Karpas-422 (cell line): ENCODE measurements around the gene PTPRM. TPM values are rescaled to one million over a fixed set of nuclear protein-coding genes. Genes with fewer than 3 reads are reported as not detected.

ENCODE experiments used
- DNase-seq: peaks from one replicate; pipeline ENCODE4 v3.0.0-alpha.2; 2015
- H2AFZ ChIP-seq: fragments of 200-600 bp; sonication (generic); 2 replicates; pipeline ENCODE4 v1.6.1; 2014; ENCODE audit warnings: antibody characterized with exemption, low read length, mixed read lengths
- H3K27ac ChIP-seq: fragments of 200-600 bp; sonication (generic); 2 replicates; pipeline ENCODE4 v1.5.1; 2014; ENCODE audit warnings: mild to moderate bottlenecking, low read length, moderate library complexity
- H3K27me3 ChIP-seq: fragments of 200-600 bp; sonication (generic); 2 replicates; pipeline ENCODE4 v1.6.1; 2014; ENCODE audit warnings: low read length, mixed read lengths
- H3K36me3 ChIP-seq: fragments of 200-600 bp; sonication (generic); 2 replicates; pipeline ENCODE4 v1.6.1; 2014; ENCODE audit warnings: low read length, mixed read lengths; ENCODE audit not compliant: insufficient read depth
- H3K4me1 ChIP-seq: fragments of 200-600 bp; sonication (generic); 2 replicates; pipeline ENCODE4 v1.6.1; 2014; ENCODE audit warnings: mild to moderate bottlenecking, low read length, mixed read lengths
- H3K4me2 ChIP-seq: fragments of 200-600 bp; sonication (generic); 2 replicates; pipeline ENCODE4 v1.6.1; 2014; ENCODE audit warnings: low read length, low read depth, mild to moderate bottlenecking; ENCODE audit not compliant: poor library complexity, severe bottlenecking
- H3K4me3 ChIP-seq: fragments of 200-600 bp; sonication (generic); 2 replicates; pipeline ENCODE4 v1.5.1; 2014; ENCODE audit warnings: mild to moderate bottlenecking, antibody characterized with exemption, low read length, mixed read lengths
- H3K79me2 ChIP-seq: fragments of 200-600 bp; sonication (generic); 2 replicates; pipeline ENCODE4 v1.6.1; 2014; ENCODE audit warnings: mild to moderate bottlenecking, low read length, mixed read lengths
- H3K9ac ChIP-seq: fragments of 200-600 bp; sonication (generic); 2 replicates; pipeline ENCODE4 v1.6.0; 2014; ENCODE audit warnings: low read length
- H3K9me2 ChIP-seq: fragments of 200-600 bp; sonication (generic), shearing (Covaris generic); replicated peaks from 2 replicates; pipeline ENCODE4 v1.6.0; 2014; ENCODE audit warnings: mild to moderate bottlenecking, low read length, moderate library complexity; ENCODE audit not compliant: insufficient read depth
- H3K9me3 ChIP-seq: fragments of 300-700, 200-600 bp; sonication (generic); 2 replicates; pipeline ENCODE4 v1.6.1; 2014; ENCODE audit warnings: low read length, mixed read lengths
- H4K20me1 ChIP-seq: fragments of 200-600 bp; sonication (generic); 2 replicates; pipeline ENCODE4 v1.6.1; 2014; ENCODE audit warnings: mild to moderate bottlenecking, antibody characterized with exemption, low read length, low read depth; ENCODE audit not compliant: insufficient read depth
- total RNA-seq: library from RNA; depleted of rRNA; stranded (reverse); fragments of >200 nt; shearing (Covaris generic); gene quantifications from 2 replicates; pipeline ENCODE4 v1.2.3, GENCODE V29; 2014; ENCODE audit warnings: low replicate concordance

The PTPRM gene
- total RNA-seq, 1 experiment from 2014 or later = not detected

DNA sequence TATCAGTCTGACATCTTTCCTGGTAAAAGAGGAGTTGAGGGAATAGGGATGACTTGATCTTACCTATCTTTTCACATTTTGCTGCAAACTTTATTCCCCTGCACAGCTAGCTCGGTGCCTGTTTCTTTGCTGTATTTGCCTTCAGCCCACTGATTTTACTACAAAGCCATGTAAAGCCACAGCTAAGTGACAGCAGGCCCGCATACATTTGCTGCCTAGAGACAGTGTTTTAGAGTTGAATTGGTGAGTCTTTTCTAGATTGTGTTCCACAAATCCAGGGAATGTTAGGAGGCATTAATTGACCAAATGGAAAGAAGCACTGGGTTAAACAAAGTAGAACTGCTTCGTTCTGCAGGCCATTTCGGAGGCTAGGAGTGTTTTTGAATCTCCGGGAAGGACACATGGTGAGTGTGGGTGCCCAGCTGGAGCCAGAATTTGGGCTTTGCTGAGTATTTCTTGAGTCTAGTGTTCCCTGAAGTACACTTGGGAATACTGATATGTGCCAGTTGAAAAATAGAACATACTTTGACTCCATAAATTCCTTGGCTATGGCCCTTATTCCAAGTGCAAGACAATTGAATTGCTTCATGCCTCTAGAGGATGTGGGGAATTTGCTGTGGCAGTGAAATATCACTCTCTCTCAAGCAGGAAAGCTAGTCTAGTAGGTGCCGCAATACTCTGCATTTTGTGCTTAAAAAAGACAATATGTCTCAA is 329.8 kb downstream of the PTPRM start:
- Histone ChIP-seq H3K4me3 (no peak overlapping the region), H2AFZ (no peak overlapping the region), H3K27me3 (no peaks in the 10 kb centered on the region), H3K4me2 (no peak overlapping the region), H3K4me1 (no peaks in the 10 kb centered on the region), H3K9me2 (no peaks in the 10 kb centered on the region), H3K9me3 (no peaks in the 10 kb centered on the region), H3K36me3 (no peaks in the 10 kb centered on the region), H3K27ac (no peak overlapping the region), H3K79me2 (no peaks in the 10 kb centered on the region), H4K20me1 (no peaks in the 10 kb centered on the region), H3K9ac (no peak overlapping the region)
- no peak for DNase-seq

DNA sequence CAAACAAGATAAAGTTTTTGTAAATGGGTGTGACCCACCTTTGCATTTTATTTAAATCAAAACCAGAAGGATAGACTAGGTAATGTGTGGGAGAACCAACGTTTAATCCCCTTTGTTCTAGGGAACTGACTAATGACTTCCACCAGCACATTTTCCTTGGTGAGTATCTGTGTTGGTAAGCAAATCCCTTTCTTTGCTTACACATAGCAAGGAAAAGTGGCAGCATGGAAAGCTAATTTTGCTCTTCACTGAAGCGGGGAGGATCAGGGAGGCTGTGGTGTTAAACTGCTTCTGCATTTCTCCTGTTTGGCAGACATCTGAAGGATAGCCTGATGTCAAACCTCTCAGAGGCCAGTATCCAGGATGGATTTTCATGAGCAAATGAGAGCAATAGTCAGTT is 331.1 kb downstream of the PTPRM start:
- no peaks in the 10 kb centered on the region for H3K9me2 ChIP-seq
- no peak overlapping the region for H3K9ac ChIP-seq
- no peak overlapping the region for H2AFZ ChIP-seq
- H3K4me1 ChIP-seq = no peaks in the 10 kb centered on the region
- no peak overlapping the region for H3K4me2 ChIP-seq
- H3K36me3 ChIP-seq = no peaks in the 10 kb centered on the region
- no peaks in the 10 kb centered on the region for H3K27me3 ChIP-seq
- H4K20me1 ChIP-seq = no peaks in the 10 kb centered on the region
- H3K4me3 ChIP-seq = no peak overlapping the region
- DNase-seq = no peak
- no peak overlapping the region for H3K27ac ChIP-seq
- H3K79me2 ChIP-seq = no peaks in the 10 kb centered on the region
- no peaks in the 10 kb centered on the region for H3K9me3 ChIP-seq

DNA sequence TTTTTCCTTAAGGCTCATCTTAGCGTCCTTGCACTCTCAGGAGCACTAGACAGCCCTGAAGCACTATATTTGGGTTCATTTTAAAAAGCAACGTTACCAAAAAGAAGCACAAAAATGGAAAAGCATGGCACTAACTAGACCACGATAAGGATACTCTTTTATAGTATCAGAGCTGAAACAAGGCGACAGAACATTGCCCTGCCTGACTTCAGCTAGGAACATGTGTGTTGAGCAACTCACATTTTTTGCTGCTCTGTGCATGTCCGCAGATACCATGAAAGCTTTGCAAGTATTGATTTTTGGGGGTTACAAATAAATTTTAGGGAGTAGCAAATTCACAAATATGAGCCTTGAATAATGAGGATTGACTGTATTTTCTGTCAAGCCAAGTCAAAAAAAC is 332.0 kb downstream of the PTPRM start:
- no peak overlapping the region for H3K4me3 ChIP-seq
- no peak overlapping the region for H3K27ac ChIP-seq

DNA sequence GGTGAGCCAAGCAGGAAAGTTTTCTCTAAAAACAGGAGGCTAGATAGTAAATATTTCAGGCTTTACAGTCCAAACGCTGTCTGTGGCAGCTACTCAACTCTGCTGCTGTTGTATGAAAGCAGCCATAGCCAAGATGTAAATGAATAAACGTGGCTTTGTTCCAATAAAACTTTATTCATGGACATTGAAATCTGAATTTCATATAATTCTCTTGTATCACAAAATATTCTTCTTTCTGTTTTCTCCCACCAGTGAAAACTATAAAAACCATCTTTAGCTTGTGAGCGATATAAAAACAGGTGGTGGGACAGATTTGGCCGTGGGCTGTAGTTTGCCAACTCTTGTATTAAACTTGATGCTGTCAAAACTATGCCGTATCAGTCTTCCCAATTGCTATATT is 333.0 kb downstream of the PTPRM start:
- no peaks in the 10 kb centered on the region for H3K36me3 ChIP-seq
- H3K9me2 ChIP-seq = no peaks in the 10 kb centered on the region
- no peak overlapping the region for H3K4me3 ChIP-seq
- no peaks in the 10 kb centered on the region for H4K20me1 ChIP-seq
- H3K27ac ChIP-seq = no peak overlapping the region
- H3K79me2 ChIP-seq = no peaks in the 10 kb centered on the region
- H2AFZ ChIP-seq = no peak overlapping the region
- no peak for DNase-seq
- H3K9ac ChIP-seq = no peak overlapping the region
- H3K27me3 ChIP-seq = no peaks in the 10 kb centered on the region
- no peak overlapping the region for H3K4me2 ChIP-seq
- no peaks in the 10 kb centered on the region for H3K4me1 ChIP-seq
- no peaks in the 10 kb centered on the region for H3K9me3 ChIP-seq

More for the DNA sequence above, 332.0 kb downstream of the PTPRM start:
- Histone ChIP-seq H3K4me2 (no peak overlapping the region), H3K36me3 (no peaks in the 10 kb centered on the region), H3K9ac (no peak overlapping the region), H3K9me3 (no peaks in the 10 kb centered on the region), H2AFZ (no peak overlapping the region), H3K27me3 (no peaks in the 10 kb centered on the region), H4K20me1 (no peaks in the 10 kb centered on the region), H3K79me2 (no peaks in the 10 kb centered on the region), H3K4me1 (no peaks in the 10 kb centered on the region), H3K9me2 (no peaks in the 10 kb centered on the region)
- no peak for DNase-seq

DNA sequence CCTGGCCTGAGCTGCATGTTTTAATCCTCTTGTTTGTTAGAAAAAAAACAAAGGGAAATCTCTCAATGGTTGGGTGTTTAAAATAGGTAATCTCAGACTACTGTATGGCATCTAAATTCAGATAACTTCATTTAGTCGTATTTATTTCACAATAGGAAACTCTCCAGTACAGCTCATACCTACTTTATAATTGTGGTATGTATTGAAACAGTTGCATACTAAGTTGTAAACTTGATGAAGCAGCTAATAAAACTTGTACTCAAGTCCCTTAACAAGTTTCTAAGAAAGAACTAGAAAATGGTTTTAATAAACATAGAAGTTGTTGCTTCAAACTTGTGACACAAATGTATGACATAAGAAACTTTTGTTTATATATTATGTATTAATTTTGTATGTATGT is 334.5 kb downstream of the PTPRM start:
- Histone ChIP-seq H4K20me1 (no peaks in the 10 kb centered on the region), H3K4me2 (no peak overlapping the region), H3K79me2 (no peaks in the 10 kb centered on the region), H3K4me1 (no peaks in the 10 kb centered on the region), H2AFZ (no peak overlapping the region), H3K9me3 (no peaks in the 10 kb centered on the region), H3K36me3 (no peaks in the 10 kb centered on the region), H3K9me2 (no peaks in the 10 kb centered on the region), H3K27me3 (no peaks in the 10 kb centered on the region), H3K27ac (no peak overlapping the region), H3K9ac (no peak overlapping the region), H3K4me3 (no peak overlapping the region)
- DNase-seq = no peak

DNA sequence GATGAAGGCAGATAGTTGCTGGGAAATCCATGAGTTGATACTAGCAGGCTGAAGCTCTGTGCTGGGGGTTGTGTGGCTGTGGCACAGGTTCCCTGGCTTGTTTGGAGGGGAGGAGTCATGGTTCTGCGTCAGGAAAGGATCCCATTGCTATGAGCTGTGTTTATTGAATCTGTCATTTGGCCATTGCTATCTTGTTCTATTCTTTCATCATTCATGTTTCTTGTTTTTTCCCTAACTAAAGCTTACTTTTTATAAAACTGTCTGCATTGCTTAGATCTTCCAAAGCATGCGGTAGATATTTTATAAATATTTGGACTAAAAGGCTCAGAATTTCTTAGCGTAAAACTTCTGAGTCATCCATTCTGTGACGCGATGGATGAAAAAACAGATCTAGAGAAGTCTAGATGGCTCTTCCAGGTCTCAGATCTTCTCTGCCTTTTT is 335.3 kb downstream of the PTPRM start:
- no peaks in the 10 kb centered on the region for H4K20me1 ChIP-seq
- H3K27ac ChIP-seq = no peak overlapping the region
- no peaks in the 10 kb centered on the region for H3K4me1 ChIP-seq
- H3K4me3 ChIP-seq = no peak overlapping the region
- H3K9me2 ChIP-seq = no peaks in the 10 kb centered on the region
- H3K79me2 ChIP-seq = no peaks in the 10 kb centered on the region
- DNase-seq = no peak
- H3K27me3 ChIP-seq = no peaks in the 10 kb centered on the region
- H3K36me3 ChIP-seq = no peaks in the 10 kb centered on the region
- no peak overlapping the region for H3K9ac ChIP-seq
- no peak overlapping the region for H2AFZ ChIP-seq
- no peak overlapping the region for H3K4me2 ChIP-seq
- peaks cover 3% of the 10 kb centered on the region; the same call in 1 of the 2 replicates for H3K9me3 ChIP-seq

DNA sequence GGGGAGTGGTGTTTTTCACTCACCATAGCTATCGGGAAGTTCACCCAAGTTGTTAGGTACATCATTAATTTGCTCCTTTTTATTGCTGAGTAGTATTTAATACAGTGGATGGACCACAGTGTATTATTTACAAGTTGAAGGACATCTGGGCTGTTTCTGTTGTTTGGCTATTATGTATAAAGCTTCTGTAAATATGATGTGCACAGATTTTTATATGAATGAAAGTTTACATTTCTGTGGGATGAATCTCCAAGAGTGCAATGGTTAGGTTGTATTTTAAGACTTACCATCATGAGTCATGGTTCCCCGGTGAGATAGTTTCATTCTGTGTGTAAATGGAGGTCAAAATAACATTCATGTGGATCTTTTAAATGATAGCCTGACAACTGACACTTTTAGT is 337.4 kb downstream of the PTPRM start:
- no peaks in the 10 kb centered on the region for H4K20me1 ChIP-seq
- no peaks in the 10 kb centered on the region for H3K79me2 ChIP-seq
- no peak overlapping the region for H3K9ac ChIP-seq
- no peak overlapping the region for H3K27ac ChIP-seq
- no peak overlapping the region for H3K4me2 ChIP-seq
- H3K9me3 ChIP-seq = peaks cover 3% of the 10 kb centered on the region; the same call in 1 of the 2 replicates
- no peak overlapping the region for H3K4me3 ChIP-seq
- H3K4me1 ChIP-seq = no peaks in the 10 kb centered on the region
- no peak for DNase-seq
- no peaks in the 10 kb centered on the region for H3K27me3 ChIP-seq
- H3K36me3 ChIP-seq = no peaks in the 10 kb centered on the region
- H3K9me2 ChIP-seq = no peaks in the 10 kb centered on the region
- H2AFZ ChIP-seq = no peak overlapping the region

DNA sequence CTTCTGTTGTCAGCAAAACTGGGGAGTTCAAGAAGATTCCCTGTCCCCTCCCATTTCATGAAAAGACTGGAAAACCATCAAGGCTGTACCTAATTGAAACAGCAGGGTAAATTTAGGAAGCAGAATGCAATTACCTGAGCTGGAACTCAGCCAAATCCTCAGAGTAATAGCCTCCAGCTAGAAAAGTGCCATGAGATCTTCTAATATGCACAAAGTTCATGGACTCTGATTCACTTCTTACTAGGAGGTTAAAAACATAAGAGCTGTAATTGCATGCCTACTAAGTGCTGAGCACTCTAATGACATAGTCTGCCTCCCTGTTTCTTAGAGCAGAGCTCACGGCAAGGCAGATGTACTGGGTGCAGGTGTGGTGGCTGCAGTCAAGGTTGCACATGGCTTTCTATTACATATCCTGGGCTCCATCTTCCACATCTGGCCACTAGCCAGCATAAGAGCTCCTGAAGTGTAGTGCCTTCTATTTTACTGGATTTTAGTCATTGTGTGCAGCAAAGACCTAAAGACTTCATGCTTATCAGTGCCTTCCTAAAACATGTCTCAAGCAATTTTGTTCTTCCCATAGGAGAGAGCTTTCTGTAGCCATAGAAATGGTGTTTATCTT is 341.7 kb downstream of the PTPRM start:
- Histone ChIP-seq H3K27me3 (no peaks in the 10 kb centered on the region), H3K9ac (no peak overlapping the region), H2AFZ (no peak overlapping the region), H3K9me3 (peaks cover 3% of the 10 kb centered on the region; the same call in 1 of the 2 replicates), H3K4me2 (no peak overlapping the region), H3K36me3 (no peaks in the 10 kb centered on the region), H3K79me2 (no peaks in the 10 kb centered on the region), H3K4me3 (no peak overlapping the region), H4K20me1 (no peaks in the 10 kb centered on the region), H3K27ac (no peak overlapping the region), H3K9me2 (no peaks in the 10 kb centered on the region), H3K4me1 (no peaks in the 10 kb centered on the region)
- no peak for DNase-seq
